Measurements from ENCODE around the gene ADCY9.

ADCY9 gene

DNA sequence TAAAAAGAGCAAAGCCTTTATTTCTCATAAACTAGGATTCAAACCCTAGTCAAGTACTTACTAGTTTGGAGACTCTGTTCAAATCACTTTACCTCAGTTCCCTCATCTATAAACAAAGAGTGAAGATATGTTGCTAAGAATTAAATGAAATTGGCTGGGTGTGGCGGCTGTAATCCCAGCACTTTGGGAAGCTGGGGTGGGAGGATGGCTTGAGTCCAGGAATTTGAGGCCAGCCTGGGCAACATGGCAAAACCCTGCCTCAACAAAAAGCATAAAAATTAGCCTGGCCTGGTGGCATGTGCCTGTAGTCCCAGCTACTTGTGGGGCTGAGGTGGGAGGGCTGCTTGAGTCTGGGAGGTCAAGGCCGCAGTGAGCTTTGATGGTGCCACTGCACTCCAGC, 121.2 kb downstream of the ADCY9 start:
- POLR2A ChIA-PET = no interaction called here
- TF ChIP-seq, protein P1, sequence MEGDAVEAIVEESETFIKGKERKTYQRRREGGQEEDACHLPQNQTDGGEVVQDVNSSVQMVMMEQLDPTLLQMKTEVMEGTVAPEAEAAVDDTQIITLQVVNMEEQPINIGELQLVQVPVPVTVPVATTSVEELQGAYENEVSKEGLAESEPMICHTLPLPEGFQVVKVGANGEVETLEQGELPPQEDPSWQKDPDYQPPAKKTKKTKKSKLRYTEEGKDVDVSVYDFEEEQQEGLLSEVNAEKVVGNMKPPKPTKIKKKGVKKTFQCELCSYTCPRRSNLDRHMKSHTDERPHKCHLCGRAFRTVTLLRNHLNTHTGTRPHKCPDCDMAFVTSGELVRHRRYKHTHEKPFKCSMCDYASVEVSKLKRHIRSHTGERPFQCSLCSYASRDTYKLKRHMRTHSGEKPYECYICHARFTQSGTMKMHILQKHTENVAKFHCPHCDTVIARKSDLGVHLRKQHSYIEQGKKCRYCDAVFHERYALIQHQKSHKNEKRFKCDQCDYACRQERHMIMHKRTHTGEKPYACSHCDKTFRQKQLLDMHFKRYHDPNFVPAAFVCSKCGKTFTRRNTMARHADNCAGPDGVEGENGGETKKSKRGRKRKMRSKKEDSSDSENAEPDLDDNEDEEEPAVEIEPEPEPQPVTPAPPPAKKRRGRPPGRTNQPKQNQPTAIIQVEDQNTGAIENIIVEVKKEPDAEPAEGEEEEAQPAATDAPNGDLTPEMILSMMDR (IDR thresholded peaks at IDR 0.05; ENCODE audit: insufficient read depth, low read length, missing control alignments) = no peak
- no peak for DNase-seq (ENCODE audit: low read depth, low spot score)
- CTCF ChIA-PET = interaction anchor here (1.0 to 2.0 kb wide), 4 partner anchors 9 to 259 kb away, joined by 3 to 9 read pairs (median 6); no protein-coding TSS in a partner anchor
- H3K4me3 ChIP-seq (ENCODE audit: low read depth, low read length) = no peak overlapping the region

DNA sequence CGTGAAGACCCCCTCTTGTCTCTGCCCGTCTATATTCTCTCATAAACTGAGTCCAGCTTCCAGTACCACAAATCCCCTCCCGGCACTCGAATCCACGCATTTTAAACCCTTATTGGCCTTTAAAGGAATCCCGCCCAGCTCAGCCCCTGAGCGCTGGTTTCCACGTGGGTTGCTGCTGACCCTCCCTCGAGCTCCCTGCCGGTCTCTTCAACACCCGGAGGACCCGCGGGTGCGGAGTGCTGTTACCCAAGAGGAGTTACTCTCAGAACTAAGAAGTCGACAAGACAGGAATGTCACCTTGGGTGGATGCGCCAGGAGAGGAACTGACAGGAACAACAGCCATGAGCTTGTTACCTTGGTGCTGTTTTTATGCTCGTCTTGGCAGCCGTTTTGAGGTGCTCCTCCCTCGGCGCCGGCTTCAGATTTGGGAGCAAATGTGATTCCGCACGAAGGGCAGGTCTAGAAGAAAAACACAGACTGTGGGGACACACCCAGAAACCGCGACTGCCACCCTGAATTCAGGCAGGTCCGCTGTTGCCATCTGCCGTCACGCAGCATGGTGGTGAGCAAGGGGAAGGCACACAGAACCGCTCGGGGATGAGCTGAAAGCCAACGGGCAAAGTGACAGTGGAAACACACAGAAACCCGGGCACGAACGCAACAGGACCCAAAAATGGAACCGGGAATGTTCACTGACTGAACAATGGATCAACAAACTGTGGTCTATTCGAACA, 123.0 kb downstream of the ADCY9 start:
- ChIA-PET POLR2A (no interaction called here), CTCF (no interaction called here)
- TF ChIP-seq, protein P1 (IDR thresholded peaks at IDR 0.05; ENCODE audit: insufficient read depth, low read length, missing control alignments) = no peak
- no peak overlapping the region for H3K4me3 ChIP-seq (ENCODE audit: low read depth, low read length)
- no peak for DNase-seq (ENCODE audit: low read depth, low spot score)

DNA sequence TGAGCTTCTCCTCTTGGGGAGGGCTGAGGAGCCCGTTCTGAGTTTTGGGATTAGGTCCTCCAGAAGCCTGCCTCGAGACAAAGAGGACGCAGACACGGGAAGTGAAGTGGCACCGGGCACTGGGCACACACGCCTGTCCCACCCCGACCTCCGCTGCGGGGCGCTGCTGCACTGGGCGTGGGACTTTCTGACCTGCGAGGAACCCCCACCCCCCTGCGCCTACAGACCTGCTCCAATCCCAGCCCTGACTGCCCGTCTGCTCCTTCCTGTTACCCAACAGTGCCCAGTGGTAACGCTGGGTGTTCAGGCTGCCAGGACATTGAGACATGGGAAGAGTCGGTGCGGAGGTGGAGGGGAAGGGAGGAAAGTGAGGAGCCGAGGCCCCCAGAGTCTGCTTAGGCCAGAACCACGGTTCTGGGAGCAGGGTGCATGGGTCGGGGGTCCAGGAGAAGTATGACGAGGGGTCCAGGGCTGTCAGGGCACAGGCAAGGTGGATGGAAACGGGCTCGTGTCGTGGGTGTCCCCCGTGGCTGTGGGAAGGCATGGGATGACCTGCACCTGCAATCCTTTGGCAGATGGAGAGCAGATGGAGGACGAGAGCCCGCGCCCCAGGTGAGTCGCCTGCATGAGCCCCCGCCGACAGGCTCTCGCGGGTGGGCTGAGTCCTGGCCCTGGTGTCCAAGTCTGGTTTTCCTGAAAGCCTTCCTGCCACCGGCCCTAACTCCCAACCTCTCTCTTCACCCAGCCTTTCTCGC, 123.8 kb downstream of the ADCY9 start:
- CTCF ChIA-PET = interaction anchor here (0.9 kb wide), 1 partner anchor 262 kb away, joined by 3 read pairs; no protein-coding TSS in a partner anchor
- POLR2A ChIA-PET = no interaction called here
- TF ChIP-seq, protein P1 (IDR thresholded peaks at IDR 0.05; ENCODE audit: insufficient read depth, low read length, missing control alignments) = no peak

DNA sequence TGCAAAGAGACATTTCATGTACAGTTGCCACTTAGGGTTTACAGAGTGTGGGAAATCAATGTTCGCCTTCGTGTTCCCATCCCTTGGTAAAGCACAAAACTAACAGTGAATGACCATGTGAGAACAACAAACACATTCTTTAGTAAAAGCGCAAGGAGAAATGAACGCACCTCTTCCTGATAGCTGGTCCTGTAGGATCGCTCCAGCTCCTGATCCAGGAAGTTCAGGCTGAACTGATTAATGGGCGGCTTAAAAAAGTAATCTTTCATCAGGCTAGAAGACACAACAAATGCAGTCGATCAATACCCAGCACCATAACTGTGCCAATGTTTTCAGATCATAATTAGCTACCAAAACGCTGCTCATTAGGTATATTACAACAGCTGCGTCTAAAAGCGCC, 127.4 kb downstream of the ADCY9 start:
- ChIA-PET POLR2A (no interaction called here), CTCF (interaction anchor here (1.4 kb wide), 1 partner anchor 13 kb away, joined by 3 read pairs; no protein-coding TSS in a partner anchor)
- H3K4me3 ChIP-seq (ENCODE audit: low read depth, low read length) = no peak overlapping the region
- TF ChIP-seq, protein P1 (IDR thresholded peaks at IDR 0.05; ENCODE audit: insufficient read depth, low read length, missing control alignments) = no peak
- DNase-seq (ENCODE audit: low read depth, low spot score) = no peak

More for the DNA sequence above, 123.8 kb downstream of the ADCY9 start:
- H3K4me3 ChIP-seq (ENCODE audit: low read depth, low read length) = no peak overlapping the region
- DNase-seq (ENCODE audit: low read depth, low spot score) = no peak

DNA sequence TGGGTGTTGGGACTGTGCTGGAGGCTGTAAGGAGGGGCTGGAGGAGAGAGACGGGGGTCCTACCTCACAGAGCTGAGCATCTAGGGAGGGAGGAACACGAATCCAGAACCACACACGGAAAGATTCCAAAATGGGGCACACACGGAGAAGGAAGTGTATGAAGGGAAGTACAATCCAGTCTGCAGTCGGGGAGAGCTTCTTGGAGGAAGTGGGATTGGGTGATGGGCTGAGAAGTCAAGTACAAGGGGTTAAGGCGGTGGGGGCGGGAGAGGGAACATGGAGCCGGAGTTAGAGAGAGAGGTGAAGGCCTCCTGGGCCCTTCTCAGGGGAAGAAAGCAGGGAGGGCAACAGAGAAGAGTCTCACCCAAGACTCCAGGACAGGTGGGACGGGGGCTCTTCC, 128.2 kb downstream of the ADCY9 start:
- H3K4me3 ChIP-seq (ENCODE audit: low read depth, low read length) = no peak overlapping the region
- TF ChIP-seq, protein P1 (IDR thresholded peaks at IDR 0.05; ENCODE audit: insufficient read depth, low read length, missing control alignments) = no peak
- CTCF ChIA-PET = interaction anchor here (7.4 kb wide), 1 partner anchor 266 kb away, joined by 67 read pairs; no protein-coding TSS in a partner anchor
- DNase-seq (ENCODE audit: low read depth, low spot score) = no peak
- POLR2A ChIA-PET = no interaction called here

DNA sequence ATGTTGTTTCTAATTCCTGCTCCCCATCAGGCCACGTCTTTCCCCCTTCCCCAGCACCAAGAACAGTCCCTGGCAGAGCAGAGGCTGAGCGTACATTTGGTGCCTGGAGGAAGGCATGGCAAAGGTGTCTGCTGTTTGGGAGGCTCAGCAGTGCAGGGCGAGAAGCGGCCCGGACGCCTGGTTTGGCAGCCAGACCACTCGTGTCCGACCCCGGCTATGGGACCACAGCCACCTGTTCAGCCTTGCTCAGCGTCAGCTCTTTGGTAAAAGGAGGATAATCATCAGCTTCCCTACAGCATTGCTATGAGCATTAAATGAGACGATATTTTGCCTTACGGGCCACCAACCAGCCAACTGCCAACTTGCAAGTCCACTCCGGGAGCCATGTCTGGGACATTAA, 129.0 kb downstream of the ADCY9 start:
- TF ChIP-seq, protein P1 (IDR thresholded peaks at IDR 0.05; ENCODE audit: insufficient read depth, low read length, missing control alignments) = no peak
- no peak overlapping the region for H3K4me3 ChIP-seq (ENCODE audit: low read depth, low read length)
- no peak for DNase-seq (ENCODE audit: low read depth, low spot score)
- ChIA-PET POLR2A (no interaction called here), CTCF (interaction anchor here (7.4 kb wide), 1 partner anchor 267 kb away, joined by 67 read pairs; no protein-coding TSS in a partner anchor)
